OCI-LY7 (cell line): ENCODE data around the gene BTBD6. TPM values are rescaled to one million over a fixed set of nuclear protein-coding genes. Genes with fewer than 3 reads are reported as not detected.

Source experiments
- BruUV-seq: library from RNA; stranded (reverse); fragments of 400-500 nt; replicated peaks from 2 replicates; lab custom pipeline; 2021; lab: Mats Ljungman, UMichigan
- CTCF ChIA-PET: fragments of 300-600 bp; sonication (Branson Sonifier 250); formaldehyde crosslinking; loops from one replicate; lab custom pipeline; 2022; ENCODE audit warnings: antibody characterized with exemption; ENCODE audit not compliant: unreplicated experiment; lab: Charles Lee
- POLR2A ChIA-PET: fragments of 300-600 bp; sonication (Branson Sonifier 250); formaldehyde crosslinking; loops from one replicate; lab custom pipeline; 2022; ENCODE audit warnings: antibody characterized with exemption; lab: Charles Lee
- DNase-seq: peaks from one replicate; pipeline ENCODE4 v3.0.0-alpha.2; 2015; ENCODE audit warnings: low spot score
- H2AFZ ChIP-seq: fragments of 200-600 bp; sonication (generic), shearing (Covaris generic); 2 replicates; pipeline ENCODE4 v1.6.1; 2014; ENCODE audit warnings: mild to moderate bottlenecking, antibody characterized with exemption, low read length, moderate library complexity
- H3K27ac ChIP-seq: fragments of 200-600 bp; sonication (generic); 2 replicates; pipeline ENCODE4 v1.5.1; 2014; ENCODE audit warnings: mixed run types, low read depth, mild to moderate bottlenecking, moderate library complexity, low read length, inconsistent platforms; ENCODE audit not compliant: poor library complexity, severe bottlenecking
- H3K36me3 ChIP-seq: fragments of 200-600 bp; sonication (generic); 2 replicates; pipeline ENCODE4 v1.6.1; 2014; ENCODE audit warnings: mild to moderate bottlenecking, antibody characterized with exemption, low read length, moderate library complexity, mixed read lengths; ENCODE audit not compliant: insufficient read depth
- H3K4me1 ChIP-seq: fragments of 200-600 bp; sonication (generic); 2 replicates; pipeline ENCODE4 v1.5.1; 2014; ENCODE audit warnings: mild to moderate bottlenecking, low read length; ENCODE audit not compliant: insufficient read depth, poor library complexity, severe bottlenecking
- H3K4me2 ChIP-seq: fragments of 200-600 bp; sonication (generic); 2 replicates; pipeline ENCODE4 v1.6.1; 2014; ENCODE audit warnings: mild to moderate bottlenecking, low read length
- H3K4me3 ChIP-seq: fragments of 200-600 bp; sonication (generic); 2 replicates; pipeline ENCODE4 v1.5.1; 2014; ENCODE audit warnings: mild to moderate bottlenecking, low read depth, low read length; ENCODE audit not compliant: poor library complexity, severe bottlenecking
- H3K79me2 ChIP-seq: fragments of 200-600 bp; sonication (generic); 2 replicates; pipeline ENCODE4 v1.6.1; 2016; ENCODE audit warnings: low read depth, mild to moderate bottlenecking, low read length, moderate library complexity, mixed read lengths; ENCODE audit not compliant: insufficient read depth
- H3K9me2 ChIP-seq: fragments of 200-600 bp; sonication (generic); 2 replicates; pipeline ENCODE4 v1.6.1; 2016; ENCODE audit warnings: mild to moderate bottlenecking, low read length, mixed read lengths; ENCODE audit not compliant: insufficient read depth
- H3K9me3 ChIP-seq: fragments of 200-600 bp; sonication (generic); 2 replicates; pipeline ENCODE4 v1.6.1; 2014; ENCODE audit warnings: mild to moderate bottlenecking, mixed run types, low read length, mixed read lengths
- H4K20me1 ChIP-seq: fragments of 200-600 bp; sonication (generic); 2 replicates; pipeline ENCODE4 v1.6.1; 2014; ENCODE audit warnings: mild to moderate bottlenecking, antibody characterized with exemption, low read length, moderate library complexity, mixed read lengths; ENCODE audit not compliant: insufficient read depth
- CTCF ChIP-seq: fragments of 200-600 bp; sonication (generic); conservative IDR thresholded peaks from 2 replicates; pipeline ENCODE4 v1.5.1; 2014; ENCODE audit warnings: mild to moderate bottlenecking, antibody characterized with exemption, low read length, moderate library complexity, mixed read lengths
- EZH2phosphoT487 ChIP-seq: fragments of 200-600 bp; sonication (generic); IDR thresholded peaks from 2 replicates; pipeline ENCODE4 v1.6.1; 2018; ENCODE audit warnings: low read depth, borderline replicate concordance, mild to moderate bottlenecking, mixed run types, antibody characterized with exemption, low read length, moderate library complexity, mixed read lengths
- intact Hi-C: fragments of 100-400 bp; cut with micrococcal nuclease; formaldehyde crosslinking; loops from one replicate; pipeline ENCODE4 v1.10.0; 2022; ENCODE audit not compliant: unreplicated experiment
- total RNA-seq, 2 experiments: library from RNA; depleted of rRNA in 1 of 2; stranded (reverse); fragments of >200 nt in 1 of 2; shearing (Covaris generic) in 1 of 2; gene quantifications; 2 replicates each; pipeline ENCODE4 v1.2.3, GENCODE V29; 2014 to 2022

BTBD6 gene
- total RNA-seq, 2 experiments from 2014 or later, result 5.7 to 27.9 TPM

GRCh38 chr14:105256292-105256960 is 8.1 kb downstream of the BTBD6 start:
- intact Hi-C loops, result no loop called here
- Histone ChIP-seq H3K27ac (no peak overlapping the region), H2AFZ (no peak overlapping the region), H3K9me2 (no peaks in the 10 kb centered on the region), H3K4me3 (no peak overlapping the region), H3K9me3 (no peaks in the 10 kb centered on the region), H3K4me2 (no peak overlapping the region), H3K36me3 (no peaks in the 10 kb centered on the region), H3K79me2 (no peaks in the 10 kb centered on the region), H3K4me1 (peaks cover 10% of the 10 kb centered on the region), H4K20me1 (no peaks in the 10 kb centered on the region)
- DNase-seq, result no peak
- ChIA-PET CTCF (no interaction called here), POLR2A (no interaction called here)
- TF ChIP-seq CTCF (no peak), EZH2phosphoT487 (no peak)
- no TSS peak for BruUV-seq

- POLR2A ChIA-PET, result no interaction called here
- TF ChIP-seq EZH2phosphoT487 (no peak), CTCF (no peak)
- Histone ChIP-seq H3K4me3 (no peak overlapping the region), H3K9me3 (no peaks in the 10 kb centered on the region), H3K79me2 (no peaks in the 10 kb centered on the region), H3K9me2 (no peaks in the 10 kb centered on the region), H3K27ac (no peak overlapping the region), H2AFZ (no peak overlapping the region), H3K4me1 (peaks cover 10% of the 10 kb centered on the region), H3K4me2 (no peak overlapping the region), H3K36me3 (no peaks in the 10 kb centered on the region), H4K20me1 (no peaks in the 10 kb centered on the region)
- DNase-seq, result no peak
- intact Hi-C loops, result no loop called here
- CTCF ChIA-PET, result no interaction called here
- BruUV-seq, result no TSS peak
Observed at GRCh38 chr14:105257464-105257863, 9.1 kb downstream of the BTBD6 start.

- Histone ChIP-seq H3K27ac (no peak overlapping the region), H3K4me1 (peaks cover 10% of the 10 kb centered on the region), H3K79me2 (no peaks in the 10 kb centered on the region), H3K9me3 (no peaks in the 10 kb centered on the region), H4K20me1 (no peaks in the 10 kb centered on the region), H2AFZ (no peak overlapping the region), H3K36me3 (no peaks in the 10 kb centered on the region), H3K4me2 (no peak overlapping the region), H3K4me3 (no peak overlapping the region), H3K9me2 (no peaks in the 10 kb centered on the region)
- intact Hi-C loops, result no loop called here
- no peak for TF ChIP-seq CTCF
- TF ChIP-seq EZH2phosphoT487, result no peak
- no TSS peak for BruUV-seq
- CTCF ChIA-PET, result no interaction called here
- DNase-seq, result no peak
- POLR2A ChIA-PET, result interaction anchor here (1.8 kb wide), 1 partner anchor 10 kb away, joined by 7 read pairs; no protein-coding TSS in a partner anchor
Observed at GRCh38 chr14:105258846-105259245, 10.5 kb downstream of the BTBD6 start.
